Measurements from ENCODE around the gene CD86.

CD86 gene

GRCh38 chr3:122063908-122064307 lies 8.7 kb downstream of the CD86 start:
- DNase-seq: no peak

DNA sequence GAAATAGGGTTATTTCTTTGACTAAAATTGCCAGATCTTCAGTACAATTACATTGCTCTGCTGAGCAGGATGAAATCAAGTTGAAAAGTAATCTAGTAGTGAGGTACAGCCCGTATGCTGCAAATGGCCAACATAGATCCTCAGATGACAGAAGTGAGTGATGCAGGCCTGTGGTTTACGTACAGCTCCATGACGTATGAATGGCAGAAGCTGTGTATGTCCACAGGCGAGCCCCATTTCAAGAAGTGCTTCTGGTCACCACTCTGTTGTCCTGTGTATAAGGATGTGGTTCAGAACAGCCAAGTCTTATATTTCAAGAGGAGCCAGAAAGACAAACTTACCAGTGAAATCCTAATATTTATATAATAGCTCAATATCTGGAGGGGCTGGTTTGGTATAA lies 9.2 kb downstream of the CD86 start:
- no peak for DNase-seq

- DNase-seq: no peak
Observed at GRCh38 chr3:122066331-122067213, 11.4 kb downstream of the CD86 start.

DNA sequence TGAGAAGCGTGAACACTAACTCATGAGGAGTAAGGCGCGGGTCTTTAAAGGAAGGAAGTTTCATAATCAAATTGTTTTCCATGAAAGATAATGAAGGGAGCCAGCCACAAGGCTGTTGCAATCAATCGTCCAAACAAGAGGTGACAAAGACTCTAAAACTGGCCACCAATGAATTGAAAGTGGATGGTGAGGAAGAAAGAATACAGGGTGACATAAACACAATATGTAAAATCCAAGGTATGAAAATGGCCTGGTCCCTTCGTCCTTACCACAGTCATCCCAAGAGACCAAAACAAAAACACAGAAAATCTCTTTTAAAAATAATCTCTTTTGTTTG lies 12.0 kb downstream of the CD86 start:
- no peak for DNase-seq

GRCh38 chr3:122067588-122068240 lies 12.6 kb downstream of the CD86 start:
- DNase-seq: no peak

- DNase-seq: no peak
Observed at GRCh38 chr3:122074621-122075265, 19.6 kb downstream of the CD86 start.

- DNase-seq: no peak
Observed at GRCh38 chr3:122076491-122077292, 21.5 kb downstream of the CD86 start.

- DNase-seq: no peak
Observed at GRCh38 chr3:122077293-122078234, 22.4 kb downstream of the CD86 start.

DNA sequence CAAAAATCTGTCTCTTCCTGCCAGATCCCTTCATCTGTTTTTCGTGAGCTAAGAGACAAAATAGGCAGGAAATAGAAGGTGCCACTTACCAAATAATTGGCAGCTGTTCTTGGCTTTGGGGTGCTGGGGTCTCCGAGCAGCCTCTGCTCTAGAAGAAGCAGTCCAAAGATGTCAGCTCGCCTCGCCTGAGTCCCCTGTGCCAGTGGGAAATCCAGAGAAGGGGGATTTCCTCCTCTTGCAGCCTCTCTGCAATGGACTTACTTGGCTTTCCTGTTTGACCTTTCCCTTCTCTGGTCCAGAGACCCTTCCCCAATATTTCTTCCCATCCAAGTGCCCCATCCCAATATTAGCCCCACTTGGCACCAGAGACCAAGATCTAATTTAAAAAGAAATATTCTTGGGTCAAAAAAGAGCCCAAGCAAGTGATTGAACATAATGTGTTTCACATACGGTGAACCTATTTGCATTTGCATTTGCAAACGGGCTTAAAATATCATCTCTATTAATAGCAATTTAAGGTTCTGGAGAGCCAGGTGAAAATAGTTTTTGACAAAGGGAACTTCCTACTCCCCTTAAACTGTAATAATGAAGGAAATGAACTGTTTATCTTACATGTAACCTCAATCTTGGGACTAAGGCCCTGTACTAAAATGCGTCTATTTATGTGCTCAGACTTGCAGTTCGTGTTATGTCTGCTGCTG lies 23.2 kb downstream of the CD86 start:
- DNase-seq: no peak

DNA sequence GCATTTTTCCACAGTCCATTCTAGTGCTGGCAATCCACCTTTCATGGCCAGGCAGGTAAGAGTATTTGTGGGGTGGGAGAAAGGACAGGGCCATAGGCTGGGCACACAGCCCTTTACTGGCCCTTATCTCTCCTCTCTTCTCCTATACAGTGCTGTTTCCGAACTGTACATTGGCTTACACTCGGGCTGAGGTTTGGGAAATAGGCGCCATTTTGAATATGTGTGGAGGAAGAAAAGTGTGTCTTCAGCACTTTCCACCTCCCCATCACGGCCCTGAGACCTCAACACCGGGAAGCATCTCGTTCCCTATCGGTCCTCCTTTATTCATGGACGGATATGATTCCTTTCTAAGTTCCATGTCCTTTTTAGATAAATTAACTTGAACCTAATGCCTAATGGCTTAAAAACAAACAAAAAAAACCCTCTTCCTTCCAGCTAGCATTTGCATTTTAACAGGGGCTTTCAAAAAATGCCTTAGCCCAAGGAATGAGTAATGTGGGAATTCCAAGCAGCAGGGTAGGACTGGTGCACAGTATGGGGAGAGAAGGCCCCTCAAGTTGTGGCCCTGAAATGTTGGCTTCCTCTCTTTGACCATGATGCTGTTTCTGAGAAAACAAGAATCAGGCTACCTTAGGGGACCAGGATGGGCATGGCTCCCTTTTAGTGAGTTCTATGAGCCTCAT lies 24.5 kb downstream of the CD86 start:
- DNase-seq: no peak

- DNase-seq: no peak
Observed at GRCh38 chr3:122080207-122080587, 25.0 kb downstream of the CD86 start.

DNA sequence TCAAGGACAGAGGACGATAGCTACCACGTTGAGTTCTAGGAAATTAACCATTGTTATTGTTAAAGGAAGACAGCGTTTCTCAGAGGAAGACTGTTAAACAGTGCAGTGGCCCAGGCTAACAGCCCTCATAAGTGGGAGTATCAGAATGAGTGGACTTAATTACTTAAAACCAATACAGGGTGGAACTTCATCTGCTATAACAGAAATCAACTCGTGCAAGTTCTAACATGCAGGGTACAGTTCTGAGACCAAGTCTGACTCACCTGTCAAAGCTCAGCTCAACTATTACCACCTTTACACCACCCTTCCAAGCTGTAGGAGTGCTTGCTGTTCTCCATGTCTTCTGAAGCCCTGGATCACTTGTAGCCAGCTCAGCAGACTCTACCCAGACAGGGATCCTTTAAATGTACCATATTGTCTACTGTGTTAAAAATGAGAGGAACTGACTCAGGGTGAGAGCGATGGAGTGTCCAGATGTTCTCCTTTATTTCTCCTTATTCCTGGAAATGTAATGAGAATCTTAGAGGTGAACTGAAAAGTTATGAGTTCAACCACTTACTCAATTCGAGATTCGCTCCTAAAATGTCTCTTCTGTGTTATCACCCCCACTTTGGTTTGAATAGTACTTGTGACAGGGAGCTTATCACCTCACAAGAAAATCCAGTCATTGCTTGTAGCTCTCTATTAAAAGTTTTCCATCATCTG lies 26.5 kb downstream of the CD86 start:
- no peak for DNase-seq

- DNase-seq: no peak
Observed at GRCh38 chr3:122082357-122082756, 27.2 kb downstream of the CD86 start.

DNA sequence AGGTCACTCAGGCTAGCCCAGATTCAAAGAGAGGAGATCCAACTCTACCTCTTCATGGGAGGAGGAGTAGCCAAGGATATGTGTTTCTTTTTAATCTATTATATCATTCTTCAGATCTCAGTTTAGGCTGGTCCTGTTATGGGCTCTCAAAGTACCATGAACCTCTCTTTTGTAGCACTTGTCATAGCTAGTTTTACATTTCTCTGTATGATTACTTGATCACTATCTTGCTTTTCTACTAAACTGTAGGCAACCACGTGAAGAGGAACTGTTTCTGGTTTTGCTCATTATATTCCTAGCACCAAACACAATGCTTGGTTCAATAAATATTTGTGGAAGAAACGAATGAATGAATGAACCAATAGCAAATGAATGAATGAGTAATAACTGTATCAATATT lies 29.6 kb downstream of the CD86 start:
- DNase-seq: no peak

DNA sequence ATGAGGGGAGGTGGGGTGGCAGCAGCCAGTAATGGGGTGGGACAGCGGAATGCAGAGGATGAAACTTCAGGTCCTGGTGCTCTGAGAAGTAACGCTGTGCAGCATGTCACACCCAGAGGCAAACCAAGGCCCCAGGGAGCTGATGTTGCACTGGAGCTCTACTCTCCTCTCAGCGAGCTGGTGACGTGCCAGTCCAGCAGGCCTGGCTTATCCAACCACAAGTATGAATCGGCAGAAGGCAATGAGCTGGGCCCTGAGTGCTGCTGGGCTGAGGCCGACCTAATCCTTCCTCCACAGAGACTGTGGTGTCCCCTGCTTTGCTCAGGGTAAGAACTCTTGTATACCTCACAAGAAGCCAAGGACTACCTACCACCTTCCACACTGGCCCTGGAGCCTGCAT lies 30.5 kb downstream of the CD86 start:
- no peak for DNase-seq

GRCh38 chr3:122088531-122088930 lies 33.4 kb downstream of the CD86 start:
- DNase-seq: no peak

DNA sequence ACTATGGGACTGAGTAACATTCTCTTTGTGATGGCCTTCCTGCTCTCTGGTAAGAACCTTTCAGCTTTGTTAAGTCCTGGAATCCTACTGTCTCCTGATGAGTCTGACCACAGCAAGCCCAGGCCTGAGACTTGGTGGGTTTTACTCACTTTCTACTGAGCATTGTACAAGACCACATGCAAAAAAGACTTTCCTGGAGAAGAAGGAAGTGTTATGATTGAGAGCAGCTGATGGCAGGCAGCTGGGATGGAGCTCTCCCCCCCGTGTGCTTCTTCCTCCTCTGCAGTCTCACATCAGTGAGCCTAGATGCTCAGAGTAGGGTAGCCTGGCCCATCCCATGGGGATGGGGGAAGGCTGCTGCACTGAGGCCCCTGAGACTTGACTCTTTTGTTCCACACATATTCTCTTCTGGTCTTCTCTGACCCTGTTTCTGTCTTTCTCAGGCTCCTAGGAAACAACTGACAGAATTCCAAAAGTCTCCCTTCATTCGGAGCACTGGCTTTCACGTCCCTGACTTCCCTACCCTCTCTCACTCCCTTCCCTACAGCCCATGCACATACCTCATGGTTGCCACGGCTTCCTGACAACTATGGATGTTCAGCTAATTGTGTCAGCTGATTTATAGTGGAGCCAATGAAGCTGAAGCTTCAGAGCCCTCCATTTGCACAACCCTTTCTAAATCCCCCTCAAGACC lies 36.6 kb downstream of the CD86 start:
- DNase-seq: no peak

GRCh38 chr3:122092460-122093165 lies 37.5 kb downstream of the CD86 start:
- DNase-seq: no peak

- no peak for DNase-seq
Observed at GRCh38 chr3:122094125-122094524, 39.0 kb downstream of the CD86 start.
